ENCODE results near the gene SLC27A4. TPM values are rescaled to one million over a fixed set of nuclear protein-coding genes. Genes with fewer than 3 reads are reported as not detected.

SLC27A4 gene
- total RNA-seq, 1 experiment from 2014 or later, result 17.0 TPM

DNA sequence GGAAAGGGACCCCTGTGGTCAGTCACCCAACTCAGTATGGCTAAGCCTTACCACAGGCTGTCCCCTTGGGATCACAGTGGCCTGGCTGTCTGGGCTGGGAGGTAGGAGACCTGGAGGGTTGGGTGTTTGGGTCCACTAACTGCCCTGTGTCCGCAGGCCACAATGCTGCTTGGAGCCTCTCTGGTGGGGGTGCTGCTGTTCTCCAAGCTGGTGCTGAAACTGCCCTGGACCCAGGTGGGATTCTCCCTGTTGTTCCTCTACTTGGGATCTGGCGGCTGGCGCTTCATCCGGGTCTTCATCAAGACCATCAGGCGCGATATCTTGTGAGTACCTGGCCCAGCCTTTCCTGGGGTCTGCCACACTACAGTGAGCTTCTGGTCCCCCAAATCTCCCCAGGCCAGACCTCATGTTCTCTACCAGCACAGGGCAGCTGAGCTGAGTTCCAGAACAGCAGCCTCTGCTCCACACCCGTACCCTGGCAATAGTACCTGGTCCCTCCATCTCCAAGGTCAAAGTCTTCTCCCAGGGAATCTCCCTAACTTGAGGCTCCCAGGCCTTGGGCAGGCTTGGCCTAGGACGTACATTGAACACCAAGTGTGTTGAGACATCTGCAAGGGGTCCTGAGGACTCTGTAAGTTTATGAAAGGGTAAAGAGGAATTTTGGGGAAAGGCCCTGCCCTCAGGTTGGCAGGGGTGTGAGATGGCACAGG lies 2.8 kb downstream of the SLC27A4 start:
- no peak overlapping the region for H4K91ac ChIP-seq (ENCODE audit: insufficient read length, low read depth, low read length)
- H4K20me1 ChIP-seq (ENCODE audit: control insufficient read depth, insufficient read depth, insufficient read length), result no peaks in the 10 kb centered on the region
- Mint-ChIP-seq H3K4me3 (no peak overlapping the region), H3K27me3 (ENCODE audit: low read depth) (no peaks in the 10 kb centered on the region), H3K36me3 (ENCODE audit: insufficient read depth in 1 of 3, low read depth in 3 of 3) (peaks cover 6 to 26% (median 13%) of the 10 kb centered on the region in 3 experiments), H3K9me3 (no peaks in the 10 kb centered on the region), H3K4me1 (peaks cover 4 to 5% of the 10 kb centered on the region in 2 experiments), H3K27ac (no peak overlapping the region)
- H3K18ac ChIP-seq (ENCODE audit: insufficient read length, low read depth, low read length), result no peak overlapping the region
- H2AFZ ChIP-seq (ENCODE audit: low read length), result no peak overlapping the region
- no peaks in the 10 kb centered on the region for H3K9me3 ChIP-seq (ENCODE audit: control insufficient read depth, low read depth, low read length)
- DNase-seq, result no peak
- no peak overlapping the region for H4K5ac ChIP-seq (ENCODE audit: insufficient read length, low read depth, low read length)
- H2BK15ac ChIP-seq (ENCODE audit: low read depth, low read length), result no peak overlapping the region
- no peak overlapping the region for H2BK120ac ChIP-seq (ENCODE audit: low read depth, low read length, poor library complexity, severe bottlenecking)
- no peak overlapping the region for H3K27ac ChIP-seq (ENCODE audit: insufficient read length, low read depth, low read length)
- TF ChIP-seq, protein P1, sequence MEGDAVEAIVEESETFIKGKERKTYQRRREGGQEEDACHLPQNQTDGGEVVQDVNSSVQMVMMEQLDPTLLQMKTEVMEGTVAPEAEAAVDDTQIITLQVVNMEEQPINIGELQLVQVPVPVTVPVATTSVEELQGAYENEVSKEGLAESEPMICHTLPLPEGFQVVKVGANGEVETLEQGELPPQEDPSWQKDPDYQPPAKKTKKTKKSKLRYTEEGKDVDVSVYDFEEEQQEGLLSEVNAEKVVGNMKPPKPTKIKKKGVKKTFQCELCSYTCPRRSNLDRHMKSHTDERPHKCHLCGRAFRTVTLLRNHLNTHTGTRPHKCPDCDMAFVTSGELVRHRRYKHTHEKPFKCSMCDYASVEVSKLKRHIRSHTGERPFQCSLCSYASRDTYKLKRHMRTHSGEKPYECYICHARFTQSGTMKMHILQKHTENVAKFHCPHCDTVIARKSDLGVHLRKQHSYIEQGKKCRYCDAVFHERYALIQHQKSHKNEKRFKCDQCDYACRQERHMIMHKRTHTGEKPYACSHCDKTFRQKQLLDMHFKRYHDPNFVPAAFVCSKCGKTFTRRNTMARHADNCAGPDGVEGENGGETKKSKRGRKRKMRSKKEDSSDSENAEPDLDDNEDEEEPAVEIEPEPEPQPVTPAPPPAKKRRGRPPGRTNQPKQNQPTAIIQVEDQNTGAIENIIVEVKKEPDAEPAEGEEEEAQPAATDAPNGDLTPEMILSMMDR (conservative IDR thresholded peaks at IDR 0.05), result no peak
- H3K4me2 ChIP-seq (ENCODE audit: insufficient read depth, insufficient read length, low read length), result no peak overlapping the region
- no peak overlapping the region for H2BK12ac ChIP-seq (ENCODE audit: insufficient read length, low read depth, low read length)
- no peaks in the 10 kb centered on the region for H3K79me2 ChIP-seq (ENCODE audit: insufficient read depth, low read length)
- H3K4me1 ChIP-seq (ENCODE audit: insufficient read depth, low read length), result no peaks in the 10 kb centered on the region
- no peak overlapping the region for H2BK20ac ChIP-seq (ENCODE audit: low read depth, low read length, poor library complexity, severe bottlenecking)
- no peak overlapping the region for H3T11ph ChIP-seq (ENCODE audit: low read length)
- WGBS (ENCODE audit: extremely low coverage, insufficient read length, low lambda C conversion rate), result no CpG with 5 or more reads among the region's 8 CpGs
- H3K23me2 ChIP-seq (ENCODE audit: insufficient read length, low read depth, low read length, poor library complexity, severe bottlenecking), result peaks cover 3% of the 10 kb centered on the region
- H3K9ac ChIP-seq (ENCODE audit: extremely low read depth, insufficient read length, low read length), result no peak overlapping the region
- no peak overlapping the region for H2AK5ac ChIP-seq (ENCODE audit: insufficient read length, low read length)
- no peak overlapping the region for H4K8ac ChIP-seq (replicated peaks; ENCODE audit: insufficient read length, low read depth, low read length)
- no peak overlapping the region for H3K14ac ChIP-seq (ENCODE audit: insufficient read depth, low read length)
- no peak overlapping the region for H3K4ac ChIP-seq (ENCODE audit: low read depth, low read length)
- H2BK5ac ChIP-seq (ENCODE audit: insufficient read length, low read length), result no peak overlapping the region
- H3K27me3 ChIP-seq (ENCODE audit: insufficient read depth, low read length), result no peaks in the 10 kb centered on the region
- H3K79me1 ChIP-seq (ENCODE audit: insufficient read depth, low read depth, low read length, poor library complexity, severe bottlenecking), result no peaks in the 10 kb centered on the region
- H3K23ac ChIP-seq (ENCODE audit: insufficient read length, low read depth, low read length), result no peak overlapping the region
- H3K56ac ChIP-seq (ENCODE audit: insufficient read length, low read depth, low read length), result no peak overlapping the region

All from H9 (cell line).